RKO (cell line): ENCODE data around the gene ZNF470.

ENCODE experiments used
- DNase-seq: peaks from one replicate; pipeline ENCODE4 v3.0.0-alpha.2; 2016; ENCODE audit warnings: low spot score

Gene ZNF470

GRCh38 chr19:56567274-56568120, at the start of gene ZNF470:
TSS of gene ZNF470 (plus strand) at chr19:56567468. CDS start at chr19:56570312, 2,844 bp downstream.
- no peak for DNase-seq

- no peak for DNase-seq
These were observed 41.9 kb upstream of the ZNF470 start for GRCh38 chr19:56525214-56525860.

GRCh38 chr19:56537442-56537841, 29.8 kb upstream of the ZNF470 start:
- DNase-seq: no peak

GRCh38 chr19:56538254-56538760, 29.0 kb upstream of the ZNF470 start:
- DNase-seq: no peak

GRCh38 chr19:56538761-56539263, 28.5 kb upstream of the ZNF470 start, which contains the start of gene ZFP28:
TSS of gene ZFP28 (plus strand) at chr19:56538948. CDS start at chr19:56539019, 71 bp downstream.
- DNase-seq: no peak

GRCh38 chr19:56543776-56544175, 23.5 kb upstream of the ZNF470 start:
- DNase-seq: no peak

GRCh38 chr19:56547535-56547934, 19.7 kb upstream of the ZNF470 start:
- peak; percentile 62 for DNase-seq

GRCh38 chr19:56554272-56554869, 12.9 kb upstream of the ZNF470 start:
- no peak for DNase-seq

- no peak for DNase-seq
These were observed 4.5 kb upstream of the ZNF470 start for GRCh38 chr19:56562766-56563165.

- no peak for DNase-seq
These were observed 379 bp upstream of the ZNF470 start for GRCh38 chr19:56566904-56567273.

- no peak for DNase-seq
These were observed 5.3 kb downstream of the ZNF470 start for GRCh38 chr19:56572589-56572988.

- DNase-seq: no peak
These were observed 6.6 kb downstream of the ZNF470 start for GRCh38 chr19:56573914-56574313.

GRCh38 chr19:56577719-56578602, 10.7 kb downstream of the ZNF470 start:
- DNase-seq: no peak

GRCh38 chr19:56594446-56594782, 27.1 kb downstream of the ZNF470 start:
- no peak for DNase-seq

GRCh38 chr19:56594783-56595547, 27.7 kb downstream of the ZNF470 start, which contains the start of gene ZNF71:
TSS of gene ZNF71 (plus strand) at chr19:56595302. CDS start at chr19:56601559, 6,257 bp downstream.
- peak; percentile 87 for DNase-seq

GRCh38 chr19:56595548-56595899, 28.3 kb downstream of the ZNF470 start:
- peak; percentile 19 for DNase-seq

- no peak for DNase-seq
These were observed 29.4 kb downstream of the ZNF470 start for GRCh38 chr19:56596676-56597075.

GRCh38 chr19:56597696-56598095, 30.4 kb downstream of the ZNF470 start:
- peak; percentile 74 for DNase-seq

GRCh38 chr19:56601375-56601774, 34.1 kb downstream of the ZNF470 start:
- peak; percentile 87 for DNase-seq

GRCh38 chr19:56603829-56604228, 36.6 kb downstream of the ZNF470 start:
- no peak for DNase-seq
